PC-9 (cell line): Measurements from ENCODE around the gene CLBA1. TPM values are rescaled to one million over a fixed set of nuclear protein-coding genes. Genes with fewer than 3 reads are reported as not detected.
"Not testable (repeated sequence)": the region's sequence is repeated elsewhere in the genome, so short reads cannot be mapped to it uniquely, and the experiment has no call there.

ENCODE experiments used
- BruUV-seq: library from RNA; stranded (reverse); fragments of 400-500 nt; replicated peaks from 2 replicates; lab custom pipeline; 2021; lab: Mats Ljungman, UMichigan
- CTCF ChIA-PET: fragments of 300-600 bp; sonication (Branson Sonifier 250); formaldehyde crosslinking; loops from one replicate; lab custom pipeline; 2022; ENCODE audit warnings: antibody characterized with exemption; lab: Charles Lee
- POLR2A ChIA-PET: fragments of 300-600 bp; sonication (Branson Sonifier 250); formaldehyde crosslinking; loops from one replicate; lab custom pipeline; 2022; ENCODE audit warnings: antibody characterized with exemption; ENCODE audit not compliant: unreplicated experiment; lab: Charles Lee
- DNase-seq, 2 experiments: peaks; one replicate each; pipeline versions ENCODE4 v3.0.0 to v3.0.0-alpha.2; 2015 to 2022; ENCODE audit warnings: mixed read lengths in 1 of 2
- H2AFZ ChIP-seq: fragments of 200-600 bp; sonication (generic); 2 replicates; pipeline ENCODE4 v1.8.1; 2017; ENCODE audit warnings: antibody characterized with exemption
- H3F3A ChIP-seq: fragments of 200-600 bp; sonication (generic); 2 replicates; pipeline ENCODE4 v1.8.1; 2017; ENCODE audit warnings: antibody characterized with exemption, mild to moderate bottlenecking, low read depth; ENCODE audit not compliant: insufficient read depth
- H3K27ac ChIP-seq: fragments of 200-600 bp; sonication (generic); 2 replicates; pipeline ENCODE4 v1.6.1; 2016; ENCODE audit warnings: mixed run types
- H3K27me3 ChIP-seq: fragments of 200-600 bp; sonication (generic); 2 replicates; pipeline ENCODE4 v1.6.1; 2016; ENCODE audit warnings: low read depth, mixed run types; ENCODE audit not compliant: insufficient read depth
- H3K36me3 ChIP-seq: fragments of 200-600 bp; sonication (generic); 2 replicates; pipeline ENCODE4 v1.6.1; 2016; ENCODE audit warnings: low read depth, mixed run types
- H3K4me1 ChIP-seq: fragments of 200-600 bp; sonication (generic); replicated peaks from 2 replicates; pipeline ENCODE4 v1.6.1; 2016; ENCODE audit warnings: mixed run types; ENCODE audit not compliant: insufficient read depth
- H3K4me2 ChIP-seq: fragments of 200-600 bp; sonication (generic); 2 replicates; pipeline ENCODE4 v1.6.1; 2017; ENCODE audit warnings: mixed run types
- H3K4me3 ChIP-seq: fragments of 200-600 bp; sonication (generic); 2 replicates; pipeline ENCODE4 v1.6.1; 2016; ENCODE audit warnings: mixed run types
- H3K79me2 ChIP-seq: fragments of 200-600 bp; sonication (generic); 2 replicates; pipeline ENCODE4 v1.6.1; 2017; ENCODE audit warnings: low read depth, mixed run types
- H3K9me2 ChIP-seq: fragments of 200-600 bp; sonication (generic); 2 replicates; pipeline ENCODE4 v1.8.1; 2017; ENCODE audit warnings: mild to moderate bottlenecking; ENCODE audit not compliant: insufficient read depth
- H3K9me3 ChIP-seq: fragments of 200-600 bp; sonication (generic); 2 replicates; pipeline ENCODE4 v1.8.1; 2016; ENCODE audit warnings: low read depth; ENCODE audit not compliant: insufficient read depth
- H4K20me1 ChIP-seq: fragments of 200-600 bp; sonication (generic); 2 replicates; pipeline ENCODE4 v1.8.1; 2017; ENCODE audit not compliant: insufficient read depth
- CTCF ChIP-seq: fragments of 200-600 bp; sonication (generic); conservative IDR thresholded peaks from 2 replicates; pipeline ENCODE4 v1.6.1; 2017; ENCODE audit warnings: mixed run types, antibody characterized with exemption, mild to moderate bottlenecking, moderate library complexity
- EZH2 ChIP-seq: fragments of 200-600 bp; sonication (generic); IDR thresholded peaks from 2 replicates; pipeline ENCODE4 v1.8.0; 2017; ENCODE audit warnings: antibody characterized with exemption, low read depth
- intact Hi-C: fragments of 100-400 bp; cut with micrococcal nuclease; formaldehyde crosslinking; loops from one replicate; pipeline ENCODE4 v1.10.0; 2022; ENCODE audit not compliant: unreplicated experiment
- total RNA-seq: library from RNA; stranded (reverse); gene quantifications from 2 replicates; pipeline ENCODE4 v1.2.3, GENCODE V29; 2021

CLBA1 gene
- total RNA-seq, 1 experiment from 2014 or later: 12.6 TPM

- CTCF ChIA-PET, intact Hi-C loops, H3K36me3 ChIP-seq, H3K27me3 ChIP-seq, H3K9me2 ChIP-seq, H4K20me1 ChIP-seq, H2AFZ ChIP-seq, POLR2A ChIA-PET, H3K27ac ChIP-seq, H3K4me2 ChIP-seq, H3F3A ChIP-seq, H3K4me1 ChIP-seq, H3K9me3 ChIP-seq, DNase-seq, H3K4me3 ChIP-seq, H3K79me2 ChIP-seq, BruUV-seq: not testable (repeated sequence)
Measured at GRCh38 chr14:104945266-104945665, 40.3 kb upstream of the CLBA1 start.

- CTCF ChIA-PET, H3F3A ChIP-seq, intact Hi-C loops, H3K4me1 ChIP-seq, H2AFZ ChIP-seq, POLR2A ChIA-PET, H3K4me2 ChIP-seq, H4K20me1 ChIP-seq, H3K9me3 ChIP-seq, H3K27me3 ChIP-seq, H3K79me2 ChIP-seq, H3K4me3 ChIP-seq, H3K9me2 ChIP-seq, BruUV-seq, DNase-seq, H3K27ac ChIP-seq, H3K36me3 ChIP-seq: not testable (repeated sequence)
Measured at GRCh38 chr14:104945986-104946965, 39.3 kb upstream of the CLBA1 start.

- H3K36me3 ChIP-seq, H4K20me1 ChIP-seq, H3K9me3 ChIP-seq, H3K4me1 ChIP-seq, BruUV-seq, POLR2A ChIA-PET, H3K27ac ChIP-seq, H3K27me3 ChIP-seq, H3K79me2 ChIP-seq, CTCF ChIA-PET, H3F3A ChIP-seq, intact Hi-C loops, H3K4me2 ChIP-seq, DNase-seq, H2AFZ ChIP-seq, H3K9me2 ChIP-seq, H3K4me3 ChIP-seq: not testable (repeated sequence)
Measured at GRCh38 chr14:104947201-104947600, 38.4 kb upstream of the CLBA1 start.

- H4K20me1 ChIP-seq, POLR2A ChIA-PET, H3K4me2 ChIP-seq, H3F3A ChIP-seq, intact Hi-C loops, H3K9me2 ChIP-seq, BruUV-seq, H2AFZ ChIP-seq, H3K27ac ChIP-seq, H3K4me3 ChIP-seq, H3K4me1 ChIP-seq, H3K79me2 ChIP-seq, H3K27me3 ChIP-seq, DNase-seq, H3K36me3 ChIP-seq, H3K9me3 ChIP-seq, CTCF ChIA-PET: not testable (repeated sequence)
Measured at GRCh38 chr14:104947881-104948735, 37.5 kb upstream of the CLBA1 start.

DNA sequence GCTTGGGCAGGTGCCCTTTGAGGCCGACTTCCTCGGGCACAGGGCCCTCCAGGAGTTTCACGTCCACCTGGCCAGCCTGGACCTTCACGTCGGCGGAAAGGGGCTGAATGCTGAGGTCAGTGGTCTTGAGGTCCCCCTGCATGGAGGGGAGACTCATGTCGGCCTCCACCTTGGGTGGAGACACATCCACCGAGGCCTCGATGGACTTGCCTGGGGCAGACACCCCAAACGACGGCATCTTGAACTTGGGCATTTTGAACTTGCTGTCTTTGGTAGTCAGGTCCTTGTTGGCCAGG is 36.9 kb upstream of the CLBA1 start:
- no peaks in the 10 kb centered on the region for H3K79me2 ChIP-seq
- ChIA-PET POLR2A (no interaction called here), CTCF (no interaction called here)
- H3K4me3 ChIP-seq: no peak overlapping the region
- H3K9me3 ChIP-seq: no peaks in the 10 kb centered on the region
- no peaks in the 10 kb centered on the region for H3K36me3 ChIP-seq
- no peaks in the 10 kb centered on the region for H3K4me1 ChIP-seq
- H3K9me2 ChIP-seq: no peaks in the 10 kb centered on the region
- BruUV-seq: no TSS peak
- no peak overlapping the region for H3K4me2 ChIP-seq
- H3K27me3 ChIP-seq: no peaks in the 10 kb centered on the region
- no peak overlapping the region for H2AFZ ChIP-seq
- TF ChIP-seq EZH2 (no peak), CTCF (no peak)
- no peak for DNase-seq
- intact Hi-C loops: no loop called here
- H4K20me1 ChIP-seq: no peaks in the 10 kb centered on the region
- no peak overlapping the region for H3K27ac ChIP-seq
- H3F3A ChIP-seq: no peaks in the 10 kb centered on the region

GRCh38 chr14:104949406-104949955 is 36.1 kb upstream of the CLBA1 start:
- CTCF ChIA-PET, DNase-seq, H3K4me1 ChIP-seq, H3K4me2 ChIP-seq, H4K20me1 ChIP-seq, H3F3A ChIP-seq, H3K9me2 ChIP-seq, H3K4me3 ChIP-seq, H3K79me2 ChIP-seq, BruUV-seq, H3K36me3 ChIP-seq, H2AFZ ChIP-seq, intact Hi-C loops, POLR2A ChIA-PET, H3K27ac ChIP-seq, H3K9me3 ChIP-seq, H3K27me3 ChIP-seq: not testable (repeated sequence)
